ENCODE measurements around the gene CPB2.

- TF ChIP-seq CTCF (IDR thresholded peaks at IDR 0.05 in 2 of 3, conservative IDR thresholded peaks at IDR 0.05 in 1 of 3; ENCODE audit: borderline replicate concordance in 1 of 3, insufficient read depth in 1 of 3, low read depth in 2 of 3, low read length in 2 of 3) (no peak), POLR2A (IDR thresholded peaks at IDR 0.05; ENCODE audit: borderline replicate concordance, extremely low read depth, insufficient read depth, insufficient read length) (no peak), ELF1 (IDR thresholded peaks at IDR 0.05; ENCODE audit: borderline replicate concordance, low read depth) (no peak), RAD21 (IDR thresholded peaks at IDR 0.05; ENCODE audit: low read depth) (no peak), MAX (IDR thresholded peaks at IDR 0.05) (no peak), REST (IDR thresholded peaks at IDR 0.05; ENCODE audit: low read depth) (no peak), ZBTB33 (IDR thresholded peaks at IDR 0.05; ENCODE audit: extremely low read depth, insufficient replicate concordance, low read length) (no peak), SRF (IDR thresholded peaks at IDR 0.05; ENCODE audit: low read depth) (no peak)
Measured at GRCh38 chr13:46045424-46045823, 59.4 kb downstream of the CPB2 start.

Data from HCT116 (cell line).